ENCODE measurements around the gene SMIM33. TPM values are rescaled to one million over a fixed set of nuclear protein-coding genes. Genes with fewer than 3 reads are reported as not detected.

The SMIM33 gene
- total and polyA plus RNA-seq, 10 of the 15 experiments (the other 5 are each of a cell fraction or from before 2014, with no cell fraction given): 0.03 to 0.25 (median 0.07) TPM; not detected in 4

- TF ChIP-seq HSF1 (IDR thresholded peaks at IDR 0.05; ENCODE audit: low read depth, low read length) (no peak), SMAD1 (IDR thresholded peaks at IDR 0.05; ENCODE audit: low read depth, partially characterized antibody) (no peak), RBBP5 (conservative IDR thresholded peaks at IDR 0.05) (no peak), RELB (IDR thresholded peaks at IDR 0.05; ENCODE audit: low read depth) (no peak), ZBTB11 (CRISPR knock-in tag; IDR thresholded peaks at IDR 0.05) (no peak), NFXL1 (IDR thresholded peaks at IDR 0.05; ENCODE audit: borderline replicate concordance) (no peak), E2F8 (IDR thresholded peaks at IDR 0.05; ENCODE audit: low read depth, partially characterized antibody) (no peak), RAD21 (IDR thresholded peaks at IDR 0.05; ENCODE audit: insufficient read depth, low read depth, low read length) (no peak), MTA2 (IDR thresholded peaks at IDR 0.05; ENCODE audit: low read depth) (no peak), FOS (IDR thresholded peaks at IDR 0.05; ENCODE audit: borderline replicate concordance, extremely low read depth, insufficient read length) (no peak), ZBTB40 (IDR thresholded peaks at IDR 0.05; ENCODE audit: borderline replicate concordance) (no peak), MYC (IDR thresholded peaks at IDR 0.05; ENCODE audit: insufficient read depth, insufficient read length, insufficient replicate concordance, low read length, severe bottlenecking) (no peak), MTA3 (IDR thresholded peaks at IDR 0.05; ENCODE audit: borderline replicate concordance, low read length) (no peak), NBN (IDR thresholded peaks at IDR 0.05) (0 out of 2 replicates have a peak, but pooled peaks have one; percentile 30)
Observed at GRCh38 chr5:139458580-139459407, 12.0 kb upstream of the SMIM33 start (continued).

Measured in GM12878 (cell line).